Measurements from ENCODE around the gene CNN2. TPM values are rescaled to one million over a fixed set of nuclear protein-coding genes. Genes with fewer than 3 reads are reported as not detected.
A peak's percentile ranks its signal among the peaks of the same experiment; 100 is the strongest.

CNN2 gene
- total and polyA plus RNA-seq, 2 of the 13 experiments (the other 11 are each of a cell fraction or from before 2014, with no cell fraction given) = 63.6 to 70.0 TPM

DNA sequence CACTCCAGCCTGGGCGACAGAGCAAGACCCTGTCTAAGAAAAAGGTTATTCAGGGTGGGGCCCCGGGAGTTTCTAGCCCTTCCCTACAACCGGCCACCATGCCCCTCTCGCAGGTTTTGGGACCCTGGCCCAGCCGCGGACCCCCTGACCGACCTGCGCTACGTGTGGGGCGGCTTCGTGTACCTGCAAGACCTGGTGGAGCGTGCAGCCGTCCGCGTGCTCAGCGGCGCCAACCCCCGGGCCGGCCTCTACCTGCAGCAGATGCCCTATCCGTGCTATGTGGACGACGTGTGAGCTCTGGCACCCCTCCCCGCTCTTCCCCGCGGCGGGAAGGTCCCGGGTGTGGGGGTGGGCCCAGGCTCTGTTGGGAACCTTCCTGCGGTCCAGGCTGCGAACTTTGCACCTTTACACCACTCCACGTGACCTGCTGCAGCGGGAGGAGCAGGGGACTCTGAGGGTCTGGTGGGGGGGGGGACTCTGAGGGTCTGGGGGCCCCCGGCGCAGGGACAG, 19.8 kb downstream of the CNN2 start (continued):
- TF ChIP-seq, protein P1, sequence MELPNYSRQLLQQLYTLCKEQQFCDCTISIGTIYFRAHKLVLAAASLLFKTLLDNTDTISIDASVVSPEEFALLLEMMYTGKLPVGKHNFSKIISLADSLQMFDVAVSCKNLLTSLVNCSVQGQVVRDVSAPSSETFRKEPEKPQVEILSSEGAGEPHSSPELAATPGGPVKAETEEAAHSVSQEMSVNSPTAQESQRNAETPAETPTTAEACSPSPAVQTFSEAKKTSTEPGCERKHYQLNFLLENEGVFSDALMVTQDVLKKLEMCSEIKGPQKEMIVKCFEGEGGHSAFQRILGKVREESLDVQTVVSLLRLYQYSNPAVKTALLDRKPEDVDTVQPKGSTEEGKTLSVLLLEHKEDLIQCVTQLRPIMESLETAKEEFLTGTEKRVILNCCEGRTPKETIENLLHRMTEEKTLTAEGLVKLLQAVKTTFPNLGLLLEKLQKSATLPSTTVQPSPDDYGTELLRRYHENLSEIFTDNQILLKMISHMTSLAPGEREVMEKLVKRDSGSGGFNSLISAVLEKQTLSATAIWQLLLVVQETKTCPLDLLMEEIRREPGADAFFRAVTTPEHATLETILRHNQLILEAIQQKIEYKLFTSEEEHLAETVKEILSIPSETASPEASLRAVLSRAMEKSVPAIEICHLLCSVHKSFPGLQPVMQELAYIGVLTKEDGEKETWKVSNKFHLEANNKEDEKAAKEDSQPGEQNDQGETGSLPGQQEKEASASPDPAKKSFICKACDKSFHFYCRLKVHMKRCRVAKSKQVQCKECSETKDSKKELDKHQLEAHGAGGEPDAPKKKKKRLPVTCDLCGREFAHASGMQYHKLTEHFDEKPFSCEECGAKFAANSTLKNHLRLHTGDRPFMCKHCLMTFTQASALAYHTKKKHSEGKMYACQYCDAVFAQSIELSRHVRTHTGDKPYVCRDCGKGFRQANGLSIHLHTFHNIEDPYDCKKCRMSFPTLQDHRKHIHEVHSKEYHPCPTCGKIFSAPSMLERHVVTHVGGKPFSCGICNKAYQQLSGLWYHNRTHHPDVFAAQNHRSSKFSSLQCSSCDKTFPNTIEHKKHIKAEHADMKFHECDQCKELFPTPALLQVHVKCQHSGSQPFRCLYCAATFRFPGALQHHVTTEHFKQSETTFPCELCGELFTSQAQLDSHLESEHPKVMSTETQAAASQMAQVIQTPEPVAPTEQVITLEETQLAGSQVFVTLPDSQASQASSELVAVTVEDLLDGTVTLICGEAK (IDR thresholded peaks at IDR 0.05) = no peak
- TF ChIP-seq, protein P1 (CRISPR knock-in tag; IDR thresholded peaks at IDR 0.05) = peak; percentile 29; the same call in 1 of the 2 replicates
- TF ChIP-seq ZFP82 (CRISPR knock-in tag; IDR thresholded peaks at IDR 0.05; ENCODE audit: borderline replicate concordance) (peak; percentile 71; the same call in 1 of the 2 replicates), MYC (CRISPR knock-in tag; IDR thresholded peaks at IDR 0.05; ENCODE audit: borderline replicate concordance) (peak; percentile 68; the same call in 1 of the 2 replicates), PRMT3 (CRISPR knock-in tag; IDR thresholded peaks at IDR 0.05; ENCODE audit: borderline replicate concordance, low read depth) (no peak), ZNF563 (CRISPR knock-in tag; IDR thresholded peaks at IDR 0.05) (peak; percentile 91; the same call in 1 of the 2 replicates), ZNF205 (CRISPR knock-in tag; IDR thresholded peaks at IDR 0.05) (no peak), ZNF768 (CRISPR knock-in tag; IDR thresholded peaks at IDR 0.05) (no peak), KLF12 (CRISPR knock-in tag; IDR thresholded peaks at IDR 0.05; ENCODE audit: borderline replicate concordance) (peak; percentile 75; the same call in 1 of the 2 replicates), KDM5B (CRISPR knock-in tag; IDR thresholded peaks at IDR 0.05; ENCODE audit: borderline replicate concordance) (0 out of 2 replicates have a peak, but pooled peaks have one; percentile 58), NR2C2 (CRISPR knock-in tag; IDR thresholded peaks at IDR 0.05; ENCODE audit: borderline replicate concordance) (no peak), ZMYM2 (CRISPR knock-in tag; IDR thresholded peaks at IDR 0.05) (peak; percentile 47; the same call in 1 of the 2 replicates), MED1 (CRISPR knock-in tag; IDR thresholded peaks at IDR 0.05) (peak; percentile 67)
- TF ChIP-seq, protein P2, sequence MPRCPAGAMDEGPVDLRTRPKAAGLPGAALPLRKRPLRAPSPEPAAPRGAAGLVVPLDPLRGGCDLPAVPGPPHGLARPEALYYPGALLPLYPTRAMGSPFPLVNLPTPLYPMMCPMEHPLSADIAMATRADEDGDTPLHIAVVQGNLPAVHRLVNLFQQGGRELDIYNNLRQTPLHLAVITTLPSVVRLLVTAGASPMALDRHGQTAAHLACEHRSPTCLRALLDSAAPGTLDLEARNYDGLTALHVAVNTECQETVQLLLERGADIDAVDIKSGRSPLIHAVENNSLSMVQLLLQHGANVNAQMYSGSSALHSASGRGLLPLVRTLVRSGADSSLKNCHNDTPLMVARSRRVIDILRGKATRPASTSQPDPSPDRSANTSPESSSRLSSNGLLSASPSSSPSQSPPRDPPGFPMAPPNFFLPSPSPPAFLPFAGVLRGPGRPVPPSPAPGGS (CRISPR knock-in tag; IDR thresholded peaks at IDR 0.05) = peak; percentile 91
- TF ChIP-seq, protein P3, sequence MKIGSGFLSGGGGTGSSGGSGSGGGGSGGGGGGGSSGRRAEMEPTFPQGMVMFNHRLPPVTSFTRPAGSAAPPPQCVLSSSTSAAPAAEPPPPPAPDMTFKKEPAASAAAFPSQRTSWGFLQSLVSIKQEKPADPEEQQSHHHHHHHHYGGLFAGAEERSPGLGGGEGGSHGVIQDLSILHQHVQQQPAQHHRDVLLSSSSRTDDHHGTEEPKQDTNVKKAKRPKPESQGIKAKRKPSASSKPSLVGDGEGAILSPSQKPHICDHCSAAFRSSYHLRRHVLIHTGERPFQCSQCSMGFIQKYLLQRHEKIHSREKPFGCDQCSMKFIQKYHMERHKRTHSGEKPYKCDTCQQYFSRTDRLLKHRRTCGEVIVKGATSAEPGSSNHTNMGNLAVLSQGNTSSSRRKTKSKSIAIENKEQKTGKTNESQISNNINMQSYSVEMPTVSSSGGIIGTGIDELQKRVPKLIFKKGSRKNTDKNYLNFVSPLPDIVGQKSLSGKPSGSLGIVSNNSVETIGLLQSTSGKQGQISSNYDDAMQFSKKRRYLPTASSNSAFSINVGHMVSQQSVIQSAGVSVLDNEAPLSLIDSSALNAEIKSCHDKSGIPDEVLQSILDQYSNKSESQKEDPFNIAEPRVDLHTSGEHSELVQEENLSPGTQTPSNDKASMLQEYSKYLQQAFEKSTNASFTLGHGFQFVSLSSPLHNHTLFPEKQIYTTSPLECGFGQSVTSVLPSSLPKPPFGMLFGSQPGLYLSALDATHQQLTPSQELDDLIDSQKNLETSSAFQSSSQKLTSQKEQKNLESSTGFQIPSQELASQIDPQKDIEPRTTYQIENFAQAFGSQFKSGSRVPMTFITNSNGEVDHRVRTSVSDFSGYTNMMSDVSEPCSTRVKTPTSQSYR (CRISPR knock-in tag; IDR thresholded peaks at IDR 0.05; ENCODE audit: borderline replicate concordance) = peak; percentile 83
- TF ChIP-seq, protein P4, sequence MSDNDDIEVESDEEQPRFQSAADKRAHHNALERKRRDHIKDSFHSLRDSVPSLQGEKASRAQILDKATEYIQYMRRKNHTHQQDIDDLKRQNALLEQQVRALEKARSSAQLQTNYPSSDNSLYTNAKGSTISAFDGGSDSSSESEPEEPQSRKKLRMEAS (IDR thresholded peaks at IDR 0.05) = peak; percentile 98

All from HepG2 (cell line).